Hepatocyte (in vitro differentiated cells): Measurements from ENCODE around the gene PAPPA2. TPM values are rescaled to one million over a fixed set of nuclear protein-coding genes. Genes with fewer than 3 reads are reported as not detected.

Experiments
- DNase-seq: peaks from one replicate; pipeline ENCODE4 v3.0.0-alpha.2; 2016; ENCODE audit warnings: low spot score
- H2AFZ ChIP-seq: fragments of 200-600 bp; sonication (generic); 2 replicates; pipeline ENCODE4 v1.6.0; 2016; ENCODE audit warnings: antibody characterized with exemption, mild to moderate bottlenecking
- H3K27ac ChIP-seq: fragments of 200-600 bp; sonication (generic); 2 replicates; pipeline ENCODE4 v1.5.1; 2016; ENCODE audit warnings: mild to moderate bottlenecking
- H3K27me3 ChIP-seq: fragments of 200-600 bp; sonication (generic); 2 replicates; pipeline ENCODE4 v1.6.1; 2016
- H3K36me3 ChIP-seq: fragments of 200-600 bp; sonication (generic); replicated peaks from 2 replicates; pipeline ENCODE4 v1.5.1; 2016; ENCODE audit warnings: low read depth; ENCODE audit not compliant: insufficient read depth
- H3K4me1 ChIP-seq: fragments of 200-600 bp; sonication (generic); 2 replicates; pipeline ENCODE4 v1.5.1; 2016; ENCODE audit warnings: mild to moderate bottlenecking, moderate library complexity; ENCODE audit not compliant: insufficient read depth
- H3K4me2 ChIP-seq: fragments of 200-600 bp; sonication (generic); 2 replicates; pipeline ENCODE4 v1.6.0; 2016
- H3K4me3 ChIP-seq: fragments of 200-600 bp; sonication (generic); 2 replicates; pipeline ENCODE4 v1.5.1; 2016; ENCODE audit warnings: mild to moderate bottlenecking
- H3K79me2 ChIP-seq: fragments of 200-600 bp; sonication (generic); 2 replicates; pipeline ENCODE4 v1.6.0; 2017; ENCODE audit warnings: mild to moderate bottlenecking
- H3K9me2 ChIP-seq: fragments of 200-600 bp; sonication (generic); replicated peaks from 2 replicates; pipeline ENCODE4 v1.6.0; 2017; ENCODE audit warnings: mild to moderate bottlenecking; ENCODE audit not compliant: insufficient read depth
- H3K9me3 ChIP-seq: fragments of 200-600 bp; sonication (generic); 2 replicates; pipeline ENCODE4 v1.5.1; 2016; ENCODE audit warnings: low read depth, mild to moderate bottlenecking
- H4K20me1 ChIP-seq: fragments of 200-600 bp; sonication (generic); 2 replicates; pipeline ENCODE4 v1.6.0; 2016; ENCODE audit warnings: mild to moderate bottlenecking; ENCODE audit not compliant: insufficient read depth, poor library complexity, severe bottlenecking
- EZH2 ChIP-seq: fragments of 200-600 bp; sonication (generic); IDR thresholded peaks from 2 replicates; pipeline ENCODE4 v1.6.1; 2016; ENCODE audit warnings: antibody characterized with exemption, mild to moderate bottlenecking, borderline replicate concordance
- EZH2phosphoT487 ChIP-seq: fragments of 200-600 bp; sonication (generic); IDR thresholded peaks from one replicate; pipeline ENCODE4 v1.6.1; 2018; ENCODE audit warnings: antibody characterized with exemption, mild to moderate bottlenecking, low read depth, moderate library complexity; ENCODE audit not compliant: unreplicated experiment, severe bottlenecking
- WGBS: methylation state at CpG from one replicate; pipeline ENCODE4 v1.1.6; 2016; ENCODE audit warnings: low lambda C conversion rate; ENCODE audit errors: missing lambda C conversion rate; 5-methylcytosine and 5-hydroxymethylcytosine counted together
- polyA plus RNA-seq: library from polyadenylated mRNA; unstranded; fragments of >200 nt; fragmentation: Nextera tagmentation; extraction: Ambion mirVana; gene quantifications from 2 replicates; pipeline ENCODE4 v1.2.1, GENCODE V29; 2016
- total RNA-seq: library from RNA; depleted of rRNA; stranded (reverse); fragments of >200 nt; gene quantifications from 2 replicates; pipeline ENCODE4 v1.2.3, GENCODE V29; 2014
- TF ChIP-seq, protein P1 (sequence below): fragments of 200-600 bp; sonication (generic); IDR thresholded peaks from 2 replicates; pipeline ENCODE4 v1.5.1; 2016; ENCODE audit warnings: antibody characterized with exemption, mild to moderate bottlenecking; ENCODE audit not compliant: poor library complexity

The PAPPA2 gene
- total and polyA plus RNA-seq, 2 experiments from 2014 or later = 1.9 to 2.6 TPM

GRCh38 chr1:176884911-176885310, 421.9 kb downstream of the PAPPA2 start:
- no peak overlapping the region for H3K27ac ChIP-seq
- peaks cover 26% of the 10 kb centered on the region for H3K27me3 ChIP-seq
- no peaks in the 10 kb centered on the region for H3K9me3 ChIP-seq
- WGBS = 100% methylated on average over 1 of the region's 1 CpG
- H3K36me3 ChIP-seq = no peaks in the 10 kb centered on the region
- TF ChIP-seq, protein P1, sequence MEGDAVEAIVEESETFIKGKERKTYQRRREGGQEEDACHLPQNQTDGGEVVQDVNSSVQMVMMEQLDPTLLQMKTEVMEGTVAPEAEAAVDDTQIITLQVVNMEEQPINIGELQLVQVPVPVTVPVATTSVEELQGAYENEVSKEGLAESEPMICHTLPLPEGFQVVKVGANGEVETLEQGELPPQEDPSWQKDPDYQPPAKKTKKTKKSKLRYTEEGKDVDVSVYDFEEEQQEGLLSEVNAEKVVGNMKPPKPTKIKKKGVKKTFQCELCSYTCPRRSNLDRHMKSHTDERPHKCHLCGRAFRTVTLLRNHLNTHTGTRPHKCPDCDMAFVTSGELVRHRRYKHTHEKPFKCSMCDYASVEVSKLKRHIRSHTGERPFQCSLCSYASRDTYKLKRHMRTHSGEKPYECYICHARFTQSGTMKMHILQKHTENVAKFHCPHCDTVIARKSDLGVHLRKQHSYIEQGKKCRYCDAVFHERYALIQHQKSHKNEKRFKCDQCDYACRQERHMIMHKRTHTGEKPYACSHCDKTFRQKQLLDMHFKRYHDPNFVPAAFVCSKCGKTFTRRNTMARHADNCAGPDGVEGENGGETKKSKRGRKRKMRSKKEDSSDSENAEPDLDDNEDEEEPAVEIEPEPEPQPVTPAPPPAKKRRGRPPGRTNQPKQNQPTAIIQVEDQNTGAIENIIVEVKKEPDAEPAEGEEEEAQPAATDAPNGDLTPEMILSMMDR = no peak
- TF ChIP-seq EZH2 (no peak), EZH2phosphoT487 (no peak)
- H3K4me2 ChIP-seq = no peak overlapping the region
- no peaks in the 10 kb centered on the region for H4K20me1 ChIP-seq
- no peak overlapping the region for H2AFZ ChIP-seq
- no peak overlapping the region for H3K4me3 ChIP-seq
- no peaks in the 10 kb centered on the region for H3K79me2 ChIP-seq
- no peaks in the 10 kb centered on the region for H3K4me1 ChIP-seq
- DNase-seq = no peak
- no peaks in the 10 kb centered on the region for H3K9me2 ChIP-seq

DNA sequence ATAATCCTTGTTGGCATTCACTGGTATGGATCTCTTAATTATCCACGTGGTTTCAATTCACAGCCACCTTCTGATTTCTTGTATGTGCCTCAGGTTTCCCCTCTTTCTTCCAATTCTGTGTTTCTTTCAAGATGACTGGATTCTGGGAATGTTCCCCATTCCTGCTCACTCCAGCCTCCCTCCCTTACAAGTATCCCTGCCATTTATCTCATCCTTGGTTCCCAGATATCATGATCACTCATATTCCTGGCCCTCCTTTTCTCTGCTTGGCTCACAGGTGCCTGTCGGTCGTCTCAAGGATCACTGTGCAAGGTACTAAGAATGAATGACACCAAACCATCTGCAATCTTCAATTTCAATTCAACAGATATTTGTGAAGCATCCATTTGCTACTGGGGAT, 422.4 kb downstream of the PAPPA2 start:
- no peaks in the 10 kb centered on the region for H3K9me3 ChIP-seq
- H3K4me1 ChIP-seq = no peaks in the 10 kb centered on the region
- TF ChIP-seq, protein P1 = no peak
- TF ChIP-seq EZH2 (no peak), EZH2phosphoT487 (no peak)
- peaks cover 26% of the 10 kb centered on the region for H3K27me3 ChIP-seq
- H3K9me2 ChIP-seq = no peaks in the 10 kb centered on the region
- no peak overlapping the region for H2AFZ ChIP-seq
- no peak for DNase-seq
- no peak overlapping the region for H3K4me2 ChIP-seq
- WGBS = 85% methylated on average over 3 of the region's 3 CpGs
- H3K79me2 ChIP-seq = no peaks in the 10 kb centered on the region
- no peaks in the 10 kb centered on the region for H3K36me3 ChIP-seq
- no peaks in the 10 kb centered on the region for H4K20me1 ChIP-seq
- no peak overlapping the region for H3K27ac ChIP-seq
- H3K4me3 ChIP-seq = no peak overlapping the region

DNA sequence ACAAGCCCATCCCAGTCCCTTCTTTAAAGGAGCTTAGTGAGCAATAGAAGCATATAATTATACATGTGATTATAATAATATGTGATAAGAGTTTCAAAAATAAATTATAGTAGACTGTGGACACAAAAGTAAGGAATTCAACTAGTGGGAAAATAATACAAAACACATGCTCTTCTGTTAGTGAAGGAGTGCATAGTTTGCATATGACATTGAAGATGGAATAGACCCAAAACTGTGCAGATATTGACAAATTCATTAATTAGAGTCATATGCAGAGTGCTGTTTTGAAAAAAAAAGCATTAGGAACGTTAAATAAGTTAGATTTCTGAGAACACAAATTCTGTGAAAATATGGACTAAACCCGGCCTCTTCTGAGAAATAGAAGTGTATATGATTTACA, 422.8 kb downstream of the PAPPA2 start:
- WGBS = 61% methylated on average over 2 of the region's 2 CpGs
- H3K4me1 ChIP-seq = no peaks in the 10 kb centered on the region
- H3K36me3 ChIP-seq = no peaks in the 10 kb centered on the region
- TF ChIP-seq EZH2 = no peak
- TF ChIP-seq, protein P1 = no peak
- TF ChIP-seq EZH2phosphoT487 = no peak
- no peaks in the 10 kb centered on the region for H3K9me3 ChIP-seq
- H2AFZ ChIP-seq = no peak overlapping the region
- H3K27ac ChIP-seq = no peak overlapping the region
- no peaks in the 10 kb centered on the region for H3K79me2 ChIP-seq
- H4K20me1 ChIP-seq = no peaks in the 10 kb centered on the region
- no peak overlapping the region for H3K4me2 ChIP-seq
- DNase-seq = no peak
- H3K27me3 ChIP-seq = peaks cover 26% of the 10 kb centered on the region
- no peaks in the 10 kb centered on the region for H3K9me2 ChIP-seq
- no peak overlapping the region for H3K4me3 ChIP-seq
